Panc1 (cell line): ENCODE results near the gene MLYCD. TPM values are rescaled to one million over a fixed set of nuclear protein-coding genes. Genes with fewer than 3 reads are reported as not detected.

Experiments used
- ATAC-seq: fragments of 200-7000 bp; cut with Tn5 transposase; 2 replicates; pipeline ENCODE4 v1.9.1; 2020; ENCODE audit warnings: mild to moderate bottlenecking, moderate library complexity
- BruUV-seq: library from RNA; stranded (reverse); fragments of 400-500 nt; replicated peaks from 2 replicates; lab custom pipeline; 2021; lab: Mats Ljungman, UMichigan
- CTCF ChIA-PET: fragments of 300-600 bp; sonication (Branson Sonifier 250); formaldehyde crosslinking; loops from one replicate; lab custom pipeline; 2022; ENCODE audit warnings: antibody characterized with exemption; lab: Charles Lee
- POLR2A ChIA-PET: fragments of 300-600 bp; sonication (Branson Sonifier 250); formaldehyde crosslinking; loops from one replicate; lab custom pipeline; 2022; ENCODE audit warnings: antibody characterized with exemption; lab: Charles Lee
- DNase-seq: peaks from one replicate; pipeline ENCODE4 v3.0.0-alpha.2; 2010; ENCODE audit warnings: low read depth, low spot score
- H3K27ac ChIP-seq: 2 replicates; pipeline ENCODE4 v1.5.1; 2011; ENCODE audit warnings: mild to moderate bottlenecking, low read length, inconsistent platforms
- H3K27me3 ChIP-seq: fragments of 200-500 bp; sonication (Bioruptor generic); 2 replicates; pipeline ENCODE4 v1.6.0; 2014; ENCODE audit warnings: low read length, inconsistent platforms; ENCODE audit not compliant: control insufficient read depth, insufficient read depth
- H3K36me3 ChIP-seq: fragments of 200-500 bp; sonication (Bioruptor generic); 2 replicates; pipeline ENCODE4 v1.5.1; 2014; ENCODE audit warnings: inconsistent platforms, mild to moderate bottlenecking, low read length, moderate library complexity; ENCODE audit not compliant: control insufficient read depth, insufficient read depth
- H3K4me1 ChIP-seq: 2 replicates; pipeline ENCODE4 v1.5.1; 2011; ENCODE audit warnings: inconsistent platforms, mild to moderate bottlenecking, low read length, moderate library complexity; ENCODE audit not compliant: control insufficient read depth, insufficient read depth
- H3K4me3 ChIP-seq, 2 experiments: 2 replicates each; pipeline ENCODE4 v1.5.1; 2011 to 2012; ENCODE audit warnings: low read depth in 2 of 2, low read length in 2 of 2, mild to moderate bottlenecking in 2 of 2, inconsistent platforms in 1 of 2, moderate library complexity in 1 of 2
- H3K9me3 ChIP-seq: fragments of 200-500 bp; sonication (Bioruptor generic); 2 replicates; pipeline ENCODE4 v1.5.1; 2014; ENCODE audit warnings: low read depth, mild to moderate bottlenecking, inconsistent platforms, low read length, moderate library complexity; ENCODE audit not compliant: control insufficient read depth, insufficient read depth
- CTCF ChIP-seq: fragments of 450-650 bp; IDR thresholded peaks from 2 replicates; pipeline ENCODE4 v1.5.1; 2017; ENCODE audit warnings: mild to moderate bottlenecking
- POLR2AphosphoS5 ChIP-seq: IDR thresholded peaks from 2 replicates; pipeline ENCODE4 v1.6.1; 2012; ENCODE audit warnings: mild to moderate bottlenecking, low read depth, low read length, moderate library complexity
- REST ChIP-seq, 2 experiments: IDR thresholded peaks; 2 replicates each; pipeline ENCODE4 v1.6.1; 2011 to 2012; ENCODE audit warnings: low read depth in 2 of 2, control low read depth in 1 of 2, low read length in 1 of 2, mild to moderate bottlenecking in 1 of 2, moderate library complexity in 1 of 2; ENCODE audit not compliant: insufficient read depth in 1 of 2
- SIN3A ChIP-seq: IDR thresholded peaks from 2 replicates; pipeline ENCODE4 v1.6.1; 2012; ENCODE audit warnings: low read depth, mild to moderate bottlenecking, low read length, moderate library complexity, borderline replicate concordance; ENCODE audit not compliant: insufficient read depth
- TCF7L2 ChIP-seq: IDR thresholded peaks from 2 replicates; pipeline ENCODE4 v1.6.1; 2011; ENCODE audit warnings: mild to moderate bottlenecking, low read depth, low read length, inconsistent platforms
- in situ Hi-C: cut with HindIII; loops from 2 replicates; pipeline ENCODE4 v1.10.0; 2016; ENCODE audit warnings: low sequenced_read_pairs, low pct_unique_long_range_greater_than_20kb
- intact Hi-C: fragments of 100-400 bp; cut with micrococcal nuclease; formaldehyde crosslinking; loops from one replicate; pipeline ENCODE4 v1.10.0; 2022; ENCODE audit not compliant: unreplicated experiment
- total RNA-seq: library from RNA; stranded (reverse); gene quantifications from one replicate; pipeline ENCODE4 v1.2.1, GENCODE V29; 2021; ENCODE audit not compliant: unreplicated experiment

MLYCD gene
- total RNA-seq, 1 experiment from 2014 or later: 2.2 TPM

- ChIA-PET CTCF (no interaction called here), POLR2A (no interaction called here)
- no peaks in the 10 kb centered on the region for H3K4me1 ChIP-seq
- in situ Hi-C loops: no loop called here
- no peaks in the 10 kb centered on the region for H3K9me3 ChIP-seq
- BruUV-seq: no TSS peak
- no peak for DNase-seq
- ATAC-seq: no peak
- intact Hi-C loops: no loop called here
- TF ChIP-seq CTCF (no peak), POLR2AphosphoS5 (no peak), REST (IDR thresholded peaks at IDR 0.05; ENCODE audit: insufficient read depth in 1 of 2, low read depth in 2 of 2, low read length in 1 of 2) (no peak), SIN3A (no peak)
- H3K27me3 ChIP-seq: no peaks in the 10 kb centered on the region
- H3K27ac ChIP-seq: no peak overlapping the region
- no peaks in the 10 kb centered on the region for H3K36me3 ChIP-seq
- no peak overlapping the region for H3K4me3 ChIP-seq
These were observed 38.4 kb downstream of the MLYCD start for GRCh38 chr16:83937267-83937666.

- in situ Hi-C loops (no loop called here), intact Hi-C loops (no loop called here)
- CTCF ChIA-PET: interaction anchor here (1.0 kb wide), 1 partner anchor 9 kb away, joined by 3 read pairs; no protein-coding TSS in a partner anchor
These were observed 39.3 kb downstream of the MLYCD start for GRCh38 chr16:83937922-83938885.

More at GRCh38 chr16:83937922-83938885, 39.3 kb downstream of the MLYCD start:
- no peak for TF ChIP-seq TCF7L2
- no peak for TF ChIP-seq REST (IDR thresholded peaks at IDR 0.05; ENCODE audit: insufficient read depth in 1 of 2, low read depth in 2 of 2, low read length in 1 of 2)
- no peak for TF ChIP-seq POLR2AphosphoS5
- no peak for TF ChIP-seq SIN3A
- TF ChIP-seq CTCF: no peak
- no peaks in the 10 kb centered on the region for H3K27me3 ChIP-seq
- no peaks in the 10 kb centered on the region for H3K36me3 ChIP-seq
- H3K27ac ChIP-seq: no peak overlapping the region
- ATAC-seq (no peak), DNase-seq (no peak)
- H3K4me1 ChIP-seq: no peaks in the 10 kb centered on the region
- BruUV-seq: no TSS peak
- POLR2A ChIA-PET: no interaction called here
- no peaks in the 10 kb centered on the region for H3K9me3 ChIP-seq
- H3K4me3 ChIP-seq: no peak overlapping the region
